HG03565 (cell line): Measurements from ENCODE around the gene MED16.

ENCODE experiments used
- ATAC-seq: cut with Tn5 transposase; IDR thresholded peaks from one replicate; pipeline ENCODE4 v1.9.1; 2021; ENCODE audit warnings: mild to moderate bottlenecking, moderate library complexity; ENCODE audit not compliant: unreplicated experiment

Gene MED16, protein sequence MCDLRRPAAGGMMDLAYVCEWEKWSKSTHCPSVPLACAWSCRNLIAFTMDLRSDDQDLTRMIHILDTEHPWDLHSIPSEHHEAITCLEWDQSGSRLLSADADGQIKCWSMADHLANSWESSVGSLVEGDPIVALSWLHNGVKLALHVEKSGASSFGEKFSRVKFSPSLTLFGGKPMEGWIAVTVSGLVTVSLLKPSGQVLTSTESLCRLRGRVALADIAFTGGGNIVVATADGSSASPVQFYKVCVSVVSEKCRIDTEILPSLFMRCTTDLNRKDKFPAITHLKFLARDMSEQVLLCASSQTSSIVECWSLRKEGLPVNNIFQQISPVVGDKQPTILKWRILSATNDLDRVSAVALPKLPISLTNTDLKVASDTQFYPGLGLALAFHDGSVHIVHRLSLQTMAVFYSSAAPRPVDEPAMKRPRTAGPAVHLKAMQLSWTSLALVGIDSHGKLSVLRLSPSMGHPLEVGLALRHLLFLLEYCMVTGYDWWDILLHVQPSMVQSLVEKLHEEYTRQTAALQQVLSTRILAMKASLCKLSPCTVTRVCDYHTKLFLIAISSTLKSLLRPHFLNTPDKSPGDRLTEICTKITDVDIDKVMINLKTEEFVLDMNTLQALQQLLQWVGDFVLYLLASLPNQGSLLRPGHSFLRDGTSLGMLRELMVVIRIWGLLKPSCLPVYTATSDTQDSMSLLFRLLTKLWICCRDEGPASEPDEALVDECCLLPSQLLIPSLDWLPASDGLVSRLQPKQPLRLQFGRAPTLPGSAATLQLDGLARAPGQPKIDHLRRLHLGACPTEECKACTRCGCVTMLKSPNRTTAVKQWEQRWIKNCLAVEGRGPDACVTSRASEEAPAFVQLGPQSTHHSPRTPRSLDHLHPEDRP

DNA sequence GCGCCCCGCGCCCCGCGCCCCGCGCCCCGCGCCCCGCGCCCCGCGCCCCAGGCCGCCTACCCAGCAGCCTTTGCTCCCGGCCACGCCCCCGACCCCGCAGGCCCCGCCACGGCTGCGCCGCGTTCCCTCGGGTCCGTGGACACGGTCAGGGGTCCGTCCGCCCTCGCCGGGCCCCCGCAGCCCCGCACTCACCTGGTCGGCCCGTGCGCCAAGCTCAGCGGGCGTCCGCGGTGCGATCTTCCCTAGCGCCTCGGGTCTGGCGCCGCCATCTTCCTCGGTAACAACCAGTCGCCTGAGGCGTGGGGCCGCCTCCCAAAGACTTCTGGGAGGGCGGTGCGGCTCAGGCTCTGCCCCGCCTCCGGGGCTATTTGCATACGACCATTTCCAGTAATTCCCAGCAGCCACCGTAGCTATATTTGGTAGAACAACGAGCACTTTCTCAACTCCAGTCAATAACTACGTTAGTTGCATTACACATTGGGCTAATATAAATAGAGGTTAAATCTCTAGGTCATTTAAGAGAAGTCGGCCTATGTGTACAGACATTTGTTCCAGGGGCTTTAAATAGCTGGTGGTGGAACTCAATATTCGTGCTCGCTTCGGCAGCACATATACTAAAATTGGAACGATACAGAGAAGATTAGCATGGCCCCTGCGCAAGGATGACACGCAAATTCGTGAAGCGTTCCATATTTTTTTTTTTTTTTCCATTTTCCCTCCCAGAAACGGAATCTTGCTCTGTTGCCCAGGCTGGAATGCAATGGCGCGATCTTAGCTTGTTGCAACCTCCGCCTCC is at the start of gene MED16, which contains the start of gene RNU6-9:
Gene MED16 (minus strand): TSS at position 294 of the 796 bp plus-strand sequence. CDS start 2,056 bp downstream, outside the sequence.
Gene RNU6-9 (plus strand): TSS at position 591 of the 796 bp plus-strand sequence.
- peak; percentile 88 for ATAC-seq

DNA sequence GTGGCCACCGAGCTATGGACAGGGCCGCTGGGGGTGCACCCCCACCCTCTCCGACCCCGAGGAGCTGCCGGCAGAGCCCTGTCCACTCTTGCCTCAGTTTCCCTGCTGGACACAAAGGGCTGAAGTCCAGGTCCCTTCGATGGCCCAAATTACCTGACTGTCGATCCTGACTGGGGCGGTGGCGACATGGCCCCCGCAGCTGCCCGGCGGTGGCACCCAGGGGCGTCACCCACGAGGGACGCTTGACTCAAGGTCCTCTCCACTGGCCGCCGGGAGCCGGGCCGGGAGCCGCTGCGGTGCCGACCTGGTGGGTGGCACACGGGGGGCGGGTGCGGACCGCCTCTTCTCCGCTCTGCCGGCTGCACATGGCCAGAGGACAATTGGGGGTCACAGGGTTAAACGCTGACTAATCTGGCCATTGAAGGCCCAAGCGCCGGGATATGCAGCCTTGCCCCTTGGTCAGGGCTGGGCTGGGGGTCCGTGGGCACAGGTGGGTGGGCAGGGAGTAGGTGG is 49.2 kb upstream of the MED16 start:
- no peak for ATAC-seq

DNA sequence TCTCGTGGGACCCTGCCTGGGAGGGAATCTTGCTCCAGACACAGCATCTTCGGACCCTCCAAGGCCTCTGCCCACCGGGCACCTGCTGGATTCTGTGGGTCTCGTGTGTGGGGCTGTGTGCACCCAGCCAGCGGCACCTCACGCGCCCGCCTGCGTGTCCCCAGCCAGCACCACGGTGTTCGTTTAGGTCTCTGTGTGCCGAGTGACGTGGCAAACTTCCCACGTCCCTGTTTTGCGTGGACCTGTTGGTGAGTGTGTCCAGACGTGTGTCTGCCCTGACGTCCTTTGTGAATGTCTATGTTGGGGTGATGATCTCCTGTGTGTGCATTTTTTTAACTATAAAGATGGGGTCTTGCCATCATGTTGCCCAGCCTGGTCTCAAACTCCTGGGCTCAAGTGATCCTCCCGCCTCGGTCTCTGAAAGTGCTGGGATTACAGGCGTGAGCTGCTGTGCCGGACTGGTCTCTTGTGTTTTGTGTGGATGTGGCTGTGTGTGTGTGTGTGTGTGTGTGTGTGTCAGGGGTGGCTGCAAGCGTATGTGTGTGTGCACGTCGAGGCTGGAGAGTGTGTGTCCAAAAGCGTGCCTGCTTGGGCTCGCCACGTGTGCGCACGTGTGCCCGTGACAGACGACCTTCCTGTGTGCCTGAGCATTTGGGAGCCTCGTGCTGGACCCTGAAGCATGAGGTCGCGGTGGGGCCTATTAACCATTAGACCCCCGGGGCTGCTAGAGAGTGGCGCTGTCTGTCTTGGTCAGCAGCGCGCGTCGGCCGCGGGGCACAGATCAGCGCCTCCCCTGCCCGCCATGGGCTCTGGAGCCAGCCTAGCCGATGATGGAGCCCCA is 48.5 kb upstream of the MED16 start:
- no peak for ATAC-seq

DNA sequence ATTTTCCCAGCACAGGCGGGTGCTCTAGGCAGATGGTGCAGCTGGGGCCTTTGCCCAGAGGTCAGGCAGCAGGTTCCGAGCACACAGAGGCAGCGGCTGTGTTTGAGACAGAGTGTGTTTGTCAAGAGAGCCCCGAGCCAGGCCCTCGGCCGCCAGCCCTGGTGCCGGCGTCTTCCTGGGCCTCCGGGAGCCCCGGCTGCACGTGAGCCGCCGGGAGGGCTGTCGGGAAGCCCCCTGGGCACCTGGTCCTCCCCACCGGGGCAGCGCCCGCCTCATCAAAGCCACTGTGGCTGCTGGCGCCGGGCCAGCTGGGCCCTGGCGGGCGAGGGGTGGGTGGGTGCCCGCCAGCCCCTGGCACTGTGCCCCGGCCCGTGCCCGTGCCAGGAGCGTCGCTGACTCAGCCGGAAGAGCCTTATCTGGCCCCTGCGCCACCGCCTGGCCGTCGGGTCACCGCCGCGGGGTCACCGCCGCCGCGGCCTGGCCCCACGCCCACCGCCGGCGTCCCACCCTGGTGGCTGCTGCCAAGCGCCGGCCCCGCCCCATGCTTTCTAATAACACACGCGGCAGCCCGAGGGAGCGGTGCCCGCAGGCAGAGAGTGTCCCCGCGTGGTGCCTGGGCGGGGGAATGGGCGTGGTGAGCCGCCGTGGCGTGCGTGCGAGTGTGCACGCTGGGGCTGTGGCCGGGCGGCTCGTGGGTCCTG is 47.8 kb upstream of the MED16 start:
- no peak for ATAC-seq

DNA sequence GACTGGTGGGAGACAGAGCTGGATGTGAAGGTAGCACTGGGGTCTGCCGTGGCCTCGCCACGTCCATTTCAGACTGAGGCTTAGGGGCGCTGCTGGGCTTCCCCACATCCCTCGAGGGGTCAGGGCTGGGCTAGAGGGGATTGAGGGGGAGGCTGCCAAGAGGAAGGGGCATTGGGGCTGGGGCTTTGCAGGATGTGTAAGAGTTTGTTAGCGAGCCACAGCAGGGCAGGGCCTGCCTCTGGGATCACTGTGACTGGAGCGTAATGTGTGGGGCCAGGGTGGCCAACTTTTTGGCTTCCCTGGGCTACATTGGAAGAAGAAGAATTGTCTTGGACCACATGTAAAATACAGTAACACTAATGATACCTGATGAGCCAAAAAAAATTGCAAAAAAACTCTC is 46.9 kb upstream of the MED16 start:
- no peak for ATAC-seq

DNA sequence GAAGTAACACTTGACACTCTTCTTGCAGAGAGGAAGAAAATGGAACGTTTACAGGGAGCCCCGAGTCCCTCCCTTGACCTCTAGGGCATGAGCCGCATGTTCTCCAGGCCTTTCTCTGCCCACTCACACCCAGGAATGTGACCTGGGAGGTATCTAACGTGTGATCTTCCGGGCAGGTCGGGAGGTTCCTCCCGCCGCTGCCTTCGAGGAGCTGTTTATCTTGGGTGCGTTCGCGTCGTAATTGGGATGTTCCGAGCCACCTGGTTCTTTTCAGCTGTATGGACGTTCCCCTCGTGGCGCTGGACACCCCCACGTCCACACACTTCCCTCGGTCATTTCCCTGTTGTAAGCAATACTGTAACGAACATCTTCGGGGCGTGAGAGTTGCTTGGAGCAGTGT is 46.5 kb upstream of the MED16 start:
- ATAC-seq = no peak

DNA sequence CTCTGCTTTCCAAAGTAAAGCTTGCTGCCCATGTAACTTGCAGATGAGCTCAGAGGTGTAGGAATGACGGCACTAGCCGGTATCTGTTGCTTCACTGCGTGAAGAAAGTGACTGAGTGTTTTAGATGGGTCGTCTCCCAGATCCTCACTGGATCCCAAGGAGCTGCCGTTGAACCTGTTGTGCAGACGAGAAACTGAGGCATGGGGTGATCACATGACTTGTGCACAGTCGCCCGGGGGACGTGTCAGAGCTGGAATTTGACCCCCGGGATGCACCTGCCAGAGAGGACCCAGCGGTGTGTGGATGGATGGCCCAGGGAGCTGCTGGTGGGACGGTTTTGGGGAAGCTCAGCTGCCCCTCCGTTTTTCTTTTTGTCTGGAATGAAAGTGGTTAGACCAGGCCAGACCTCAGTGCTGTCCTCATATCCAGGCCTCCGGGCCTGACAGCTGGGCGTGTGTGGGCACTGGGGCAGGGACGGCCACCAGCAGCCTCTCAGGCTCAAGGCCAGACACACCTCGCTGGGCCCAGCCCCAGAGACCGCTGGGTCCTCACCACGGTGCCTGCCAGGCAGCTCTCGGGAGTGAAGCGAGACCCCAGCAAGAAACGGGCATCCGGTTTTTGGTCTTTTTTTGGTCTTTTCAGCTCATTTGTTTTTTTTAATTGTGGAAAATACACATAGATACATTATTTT is 45.4 kb upstream of the MED16 start:
- no peak for ATAC-seq

DNA sequence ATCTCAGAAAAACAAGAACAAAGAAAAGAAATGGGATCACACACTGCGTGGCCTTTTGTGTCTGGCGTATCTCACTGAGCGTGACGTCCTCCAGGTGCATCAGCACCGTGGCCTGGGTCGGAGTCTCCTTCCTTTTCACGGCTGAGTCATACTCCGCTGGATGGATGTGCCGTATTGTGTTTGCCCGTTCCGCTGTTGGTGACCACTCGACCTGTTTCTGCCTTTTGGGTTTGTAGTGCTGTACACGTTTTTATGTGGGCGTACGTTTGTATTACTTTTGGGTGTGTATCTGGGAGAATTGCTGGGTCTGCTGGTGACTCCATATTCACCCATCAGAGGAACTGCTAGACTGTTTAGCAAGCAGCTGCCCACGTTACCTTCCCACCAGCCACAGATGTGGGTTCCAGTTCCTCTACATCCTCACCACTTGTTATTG is 44.3 kb upstream of the MED16 start:
- ATAC-seq = no peak

DNA sequence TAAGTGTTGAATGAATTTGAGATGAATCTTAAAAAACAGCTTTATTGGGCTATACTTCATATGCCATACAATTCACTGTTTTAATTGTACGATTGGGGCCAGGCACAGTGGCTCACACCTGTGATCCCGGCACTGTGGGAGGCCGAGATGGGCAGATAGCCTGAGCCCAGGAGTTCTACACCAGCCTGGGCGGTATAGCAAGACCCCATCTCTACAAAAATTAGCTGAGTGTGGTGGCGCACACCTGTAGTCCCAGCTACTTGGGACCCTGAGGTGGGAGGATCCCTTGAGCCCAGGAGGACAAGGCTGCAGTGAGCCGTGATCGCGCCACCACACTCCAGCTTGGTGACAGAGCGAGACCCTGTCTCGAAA is 43.2 kb upstream of the MED16 start:
- no peak for ATAC-seq

DNA sequence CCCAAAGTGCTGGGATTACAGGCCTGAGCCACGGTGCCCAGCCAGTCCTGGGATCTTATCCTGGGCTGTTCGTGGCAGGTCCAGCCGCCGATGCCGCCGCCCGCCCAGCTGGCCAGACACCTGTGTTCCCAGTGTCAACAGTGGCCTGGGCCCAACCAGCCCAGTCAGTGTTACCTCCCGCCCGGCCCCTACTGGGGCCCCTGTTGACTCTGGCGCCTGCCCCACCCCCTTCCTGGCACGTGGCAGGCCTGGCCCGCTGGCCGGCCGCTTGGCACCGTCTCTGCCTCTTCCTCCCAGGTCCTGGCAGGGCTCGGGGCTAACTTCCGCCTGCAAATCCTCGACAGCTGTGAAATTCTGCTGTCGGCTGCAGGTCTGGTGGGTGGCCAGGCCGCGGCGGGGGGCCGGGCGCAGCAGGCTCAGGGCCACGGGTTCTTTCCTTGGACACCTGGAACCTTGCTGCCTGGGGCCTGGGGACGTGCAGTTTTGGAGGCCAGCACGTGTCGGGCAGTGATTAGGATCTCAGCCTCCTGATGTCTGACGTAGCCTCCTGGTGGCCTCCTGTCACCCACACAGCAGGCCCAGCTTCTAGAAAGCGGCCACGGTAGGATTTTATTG is 42.0 kb upstream of the MED16 start:
- no peak for ATAC-seq

DNA sequence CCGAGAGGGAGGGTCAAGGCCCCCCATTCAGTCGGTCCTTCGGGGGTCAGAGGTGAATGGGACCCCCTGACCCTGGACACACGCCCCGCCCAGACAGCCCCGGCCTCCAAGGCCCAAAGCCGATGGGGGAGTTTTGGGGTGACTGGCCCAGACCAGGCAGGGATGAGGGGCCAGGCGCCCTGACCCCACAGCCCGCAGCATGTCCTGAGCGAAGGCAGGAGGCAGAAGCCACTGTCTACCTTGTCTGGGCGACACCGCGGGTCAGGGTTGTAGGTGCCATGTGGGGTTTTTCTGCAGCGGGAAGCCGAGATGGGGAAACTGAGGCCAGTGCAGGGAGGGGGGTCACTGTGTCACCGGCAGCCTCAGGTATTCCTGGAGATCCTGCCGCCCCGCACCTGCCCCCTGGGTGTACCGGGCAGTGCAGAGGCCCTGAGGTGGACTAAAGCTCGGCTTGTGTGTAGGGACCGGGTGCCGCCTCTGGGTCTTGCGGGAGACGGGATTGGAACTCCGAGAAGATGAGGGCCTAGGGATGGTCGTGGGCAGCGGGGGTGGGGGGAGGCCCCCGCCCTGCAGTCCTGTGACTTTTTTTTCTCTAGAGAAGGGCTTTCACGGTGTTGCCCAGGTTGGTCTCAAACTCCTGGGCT is 41.3 kb upstream of the MED16 start:
- ATAC-seq = no peak

DNA sequence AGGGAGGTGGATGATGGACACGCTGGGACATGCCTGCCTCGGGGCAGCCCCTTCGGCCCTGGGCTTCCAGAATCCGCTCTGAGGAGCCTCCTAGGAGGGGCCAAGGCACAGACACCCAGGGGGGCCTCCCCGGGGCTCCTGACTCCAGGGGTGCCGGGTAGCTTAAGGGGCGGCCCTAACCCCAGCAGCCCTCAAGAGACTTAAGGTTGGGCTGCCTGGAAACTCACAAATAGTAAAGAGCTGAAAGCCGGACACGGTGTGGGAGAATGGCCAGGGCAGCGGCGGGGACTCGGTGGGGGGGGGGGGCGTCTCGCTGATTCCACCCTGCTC is 40.5 kb upstream of the MED16 start:
- no peak for ATAC-seq

DNA sequence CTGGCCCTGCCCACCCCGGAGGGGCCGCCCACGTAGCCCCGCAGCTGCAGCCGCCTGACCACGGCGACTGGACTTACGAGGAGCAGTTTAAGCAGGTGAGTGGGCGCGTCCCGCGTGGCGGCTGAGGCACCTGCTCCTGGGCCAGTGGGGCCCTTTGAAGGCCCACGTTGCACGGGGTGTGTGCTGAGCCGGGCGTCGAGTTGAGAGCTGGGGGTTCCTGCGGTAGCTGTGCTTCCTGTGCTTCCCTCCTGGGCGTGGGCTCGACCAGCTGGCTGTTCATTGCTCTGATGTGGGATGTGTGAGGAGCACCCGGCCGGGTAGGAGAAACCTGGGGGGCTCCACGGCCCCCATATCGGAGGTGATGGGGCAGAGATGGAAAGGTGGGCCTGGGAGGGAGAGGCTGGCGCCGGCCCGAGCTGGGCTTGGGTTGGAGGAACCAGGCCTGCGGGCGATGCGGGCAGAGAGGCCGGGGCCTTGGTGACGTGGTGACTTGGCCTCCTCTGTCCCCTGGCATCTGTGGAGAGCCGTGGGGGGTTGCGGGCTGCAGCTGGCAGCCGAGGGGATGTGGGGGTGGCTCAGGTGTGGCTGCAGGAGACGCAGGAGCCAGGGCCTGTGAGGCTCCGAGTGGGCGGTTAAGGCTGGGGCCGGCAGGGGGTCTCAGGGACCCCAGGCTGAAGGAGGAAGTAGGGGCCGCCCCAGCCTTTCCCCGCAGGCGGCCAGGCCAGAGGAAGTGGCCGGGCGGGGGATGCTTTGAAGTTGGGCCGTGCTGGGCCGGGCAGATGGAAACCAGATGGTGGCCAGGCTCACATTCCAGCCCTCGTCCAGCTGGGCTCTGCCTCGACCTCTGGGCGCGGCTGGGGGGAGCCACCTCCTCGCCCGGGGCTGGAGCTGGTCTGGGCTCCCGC is 39.9 kb upstream of the MED16 start:
- ATAC-seq = no peak

DNA sequence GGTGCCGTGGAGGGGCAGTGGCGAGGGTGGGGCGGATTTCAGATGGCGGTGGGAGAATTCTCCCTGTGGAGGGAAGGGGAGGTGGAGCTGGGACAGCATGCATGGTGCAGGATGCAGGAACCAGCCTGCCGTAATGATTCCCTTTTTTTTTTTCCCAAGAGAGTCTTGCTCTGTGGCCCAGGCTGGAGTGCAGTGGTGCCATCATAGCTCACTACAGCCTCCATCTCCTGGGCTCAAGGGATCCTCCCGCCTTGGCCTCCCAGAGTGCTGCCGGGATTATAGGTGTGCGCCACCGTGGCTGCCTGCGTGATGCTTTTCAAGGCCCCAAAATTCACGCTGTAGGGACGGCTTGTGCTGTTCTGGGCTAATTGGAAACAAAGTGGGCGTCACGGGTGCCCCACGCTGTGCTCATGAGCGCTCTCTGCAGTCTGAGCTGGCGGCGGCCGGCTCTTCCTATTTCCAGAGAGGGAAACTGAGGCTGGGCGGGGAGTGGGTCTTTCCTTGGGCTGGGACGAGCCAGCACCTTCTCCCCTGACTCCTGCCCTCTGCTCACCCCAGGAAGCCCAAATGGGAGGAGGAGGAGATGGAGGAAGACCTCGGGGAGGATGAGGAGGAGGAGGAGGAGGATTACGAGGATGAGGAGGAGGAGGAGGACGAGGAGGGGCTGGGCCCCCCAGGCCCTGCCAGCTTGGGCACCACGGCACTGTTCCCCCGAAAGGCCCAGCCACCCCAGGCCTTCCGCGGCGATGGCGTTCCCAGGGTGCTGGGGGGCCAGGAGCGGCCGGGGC is 39.1 kb upstream of the MED16 start:
- ATAC-seq = no peak

DNA sequence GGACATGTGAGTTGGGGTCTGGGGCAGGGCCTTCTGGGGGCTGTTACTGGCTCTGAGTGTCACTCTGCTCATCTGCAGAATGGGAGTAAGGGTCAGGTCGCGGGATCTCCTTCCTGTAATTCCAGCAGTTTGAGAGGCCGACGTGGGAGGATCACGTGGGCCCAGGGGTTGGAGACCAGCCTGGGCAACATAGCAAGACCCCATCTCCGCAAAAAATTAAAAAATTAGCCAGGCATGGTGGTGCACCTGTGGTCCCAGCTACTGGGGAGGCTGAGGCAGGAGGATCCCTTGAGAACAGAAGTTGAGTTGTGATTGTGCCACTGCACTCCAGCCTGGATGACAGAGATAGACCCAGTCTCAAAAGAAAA is 36.9 kb upstream of the MED16 start:
- ATAC-seq = no peak

DNA sequence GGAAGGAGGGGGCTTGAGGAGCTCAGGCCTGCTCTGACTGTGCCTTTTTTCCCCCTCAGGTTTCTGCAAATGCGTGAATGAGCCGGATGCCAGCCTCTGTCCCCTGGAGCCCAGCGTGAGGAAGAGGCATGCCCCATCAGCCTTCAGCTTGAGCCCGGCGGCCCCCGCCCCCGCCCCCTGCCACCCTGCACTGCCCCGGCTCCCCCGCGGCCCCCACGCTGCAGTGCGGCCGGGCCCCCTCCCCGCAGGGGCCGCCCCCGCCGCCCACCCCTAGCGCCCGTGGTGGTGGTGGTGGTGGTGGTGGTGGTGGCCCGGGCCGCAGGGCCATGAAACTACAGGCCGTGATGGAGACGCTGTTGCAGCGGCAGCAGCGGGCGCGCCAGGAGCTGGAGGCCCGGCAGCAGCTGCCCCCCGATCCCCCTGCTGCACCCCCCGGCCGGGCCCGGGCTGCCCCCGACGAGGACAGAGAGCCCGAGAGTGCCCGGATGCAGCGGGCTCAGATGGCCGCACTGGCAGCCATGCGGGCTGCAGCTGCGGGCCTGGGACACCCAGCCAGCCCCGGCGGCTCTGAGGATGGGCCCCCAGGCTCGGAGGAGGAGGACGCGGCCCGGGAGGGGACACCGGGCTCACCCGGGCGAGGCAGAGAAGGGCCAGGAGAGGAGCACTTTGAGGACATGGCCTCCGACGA is 36.4 kb upstream of the MED16 start:
- no peak for ATAC-seq
